ENCODE results near the gene AKAP7.
"Not testable (repeated sequence)": the region's sequence is repeated elsewhere in the genome, so short reads cannot be mapped to it uniquely, and the experiment has no call there.

The AKAP7 gene

DNA sequence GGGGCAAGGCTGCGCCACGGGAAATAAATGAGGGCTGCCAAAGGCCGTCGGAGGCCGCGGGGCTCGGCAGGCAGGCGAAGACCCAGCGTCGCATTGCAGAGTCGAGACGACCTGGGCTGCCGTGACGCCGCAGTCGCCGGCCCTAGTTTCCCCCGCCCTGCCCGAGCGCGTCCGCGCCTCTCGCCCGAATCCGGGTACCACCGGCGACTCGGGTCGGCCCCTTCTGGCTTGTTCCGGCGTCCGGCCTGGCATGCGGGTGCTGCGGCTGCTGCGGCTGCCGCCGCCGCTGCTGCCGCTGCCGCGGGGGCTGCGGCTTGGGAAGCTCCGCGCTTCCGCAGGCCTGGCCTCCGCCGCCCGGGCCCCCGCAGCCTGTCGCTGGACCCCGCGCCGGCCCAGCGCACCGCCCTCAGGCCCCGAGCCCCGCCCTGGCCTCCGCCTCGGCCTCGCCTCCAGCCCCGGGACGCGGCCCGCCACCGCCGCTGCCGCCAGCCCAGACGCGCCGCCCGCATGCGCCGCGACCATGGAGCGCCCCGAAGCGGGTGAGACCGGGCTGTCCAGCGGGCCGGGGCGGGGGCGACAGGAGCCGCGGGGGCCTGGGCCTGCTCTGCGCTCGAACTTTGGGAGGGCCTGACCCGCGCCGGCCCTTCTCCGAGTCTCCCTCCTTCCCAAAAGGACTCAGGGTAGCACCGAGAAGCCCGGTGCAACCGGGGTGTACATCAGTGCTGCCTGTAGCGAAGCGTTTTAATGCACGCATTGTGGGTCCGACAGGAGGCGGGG, at the start of gene AKAP7:
AKAP7 (plus strand) TSS at position 224 of the 777 bp plus-strand sequence; CDS start at position 521, 297 bp downstream.
- DNase-seq (ENCODE audit: low spot score) (peak; percentile 86), FAIRE-seq (no peak)

- DNase-seq (ENCODE audit: low spot score); FAIRE-seq: not testable (repeated sequence)
These were observed 44.9 kb upstream of the AKAP7 start for GRCh38 chr6:131090339-131090738.

DNA sequence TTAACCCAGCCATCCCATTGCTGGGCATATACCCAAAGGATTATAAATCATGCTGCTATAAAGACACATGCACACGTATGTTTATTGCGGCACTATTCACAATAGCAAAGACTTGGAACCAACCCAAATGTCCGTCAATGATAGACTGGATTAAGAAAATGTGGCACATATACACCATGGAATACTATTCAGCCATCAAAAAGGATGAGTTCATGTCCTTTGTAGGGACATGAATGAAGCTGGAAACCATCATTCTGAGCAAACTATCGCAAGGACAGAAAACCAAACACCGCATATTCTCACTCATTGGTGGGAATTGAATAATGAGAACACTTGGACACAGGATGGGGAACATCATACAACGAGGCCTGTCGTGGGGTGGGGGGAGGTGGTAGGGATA, 43.3 kb upstream of the AKAP7 start:
- not testable (repeated sequence) for FAIRE-seq; DNase-seq (ENCODE audit: low spot score)

GRCh38 chr6:131093334-131093733, 41.9 kb upstream of the AKAP7 start:
- no peak for FAIRE-seq

DNA sequence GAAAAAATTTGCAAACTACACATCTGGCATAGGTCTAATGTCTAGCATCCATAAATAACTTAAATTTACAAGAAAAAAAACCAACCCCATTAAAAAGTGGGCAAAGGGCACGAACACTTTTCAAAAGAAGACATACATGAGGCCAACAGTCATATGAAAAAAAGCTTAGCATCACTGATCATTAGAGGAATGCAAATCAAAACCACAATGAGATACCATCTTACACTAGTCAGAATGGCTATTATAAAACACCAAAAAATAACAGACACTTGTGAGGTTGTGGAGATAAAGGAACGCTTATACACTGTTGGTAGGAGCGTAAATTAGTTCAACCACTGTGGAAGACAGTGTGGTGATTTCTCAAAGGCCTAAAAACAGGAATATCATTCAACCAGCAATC, 38.5 kb upstream of the AKAP7 start:
- no peak for FAIRE-seq
- DNase-seq (ENCODE audit: low spot score): no peak

More at GRCh38 chr6:131093334-131093733, 41.9 kb upstream of the AKAP7 start:
- DNase-seq (ENCODE audit: low spot score): no peak

GRCh38 chr6:131101911-131102680, 33.2 kb upstream of the AKAP7 start:
- DNase-seq (ENCODE audit: low spot score) (peak; percentile 16), FAIRE-seq (no peak)

DNA sequence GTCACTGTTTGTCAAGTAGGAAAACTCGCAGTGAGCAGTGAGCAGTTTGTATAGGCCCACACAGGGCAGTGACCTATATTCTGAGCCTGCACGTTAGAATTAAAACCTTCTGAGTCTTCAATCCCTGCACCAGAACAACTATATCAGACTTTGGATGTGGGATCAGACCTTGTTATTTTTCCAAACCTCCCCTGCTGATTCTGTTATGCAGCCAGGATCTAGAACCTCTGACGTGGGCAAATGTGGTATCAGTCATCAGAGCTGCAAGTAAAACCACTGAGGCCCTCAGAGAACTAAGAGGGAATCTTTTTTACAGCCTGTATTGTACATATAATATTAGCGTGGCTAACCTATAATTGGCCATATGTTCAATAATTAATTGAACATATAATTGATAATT, 32.0 kb upstream of the AKAP7 start:
- DNase-seq (ENCODE audit: low spot score): no peak
- no peak for FAIRE-seq

- no peak for DNase-seq (ENCODE audit: low spot score)
- FAIRE-seq: no peak
These were observed 31.4 kb upstream of the AKAP7 start for GRCh38 chr6:131103901-131104300.

DNA sequence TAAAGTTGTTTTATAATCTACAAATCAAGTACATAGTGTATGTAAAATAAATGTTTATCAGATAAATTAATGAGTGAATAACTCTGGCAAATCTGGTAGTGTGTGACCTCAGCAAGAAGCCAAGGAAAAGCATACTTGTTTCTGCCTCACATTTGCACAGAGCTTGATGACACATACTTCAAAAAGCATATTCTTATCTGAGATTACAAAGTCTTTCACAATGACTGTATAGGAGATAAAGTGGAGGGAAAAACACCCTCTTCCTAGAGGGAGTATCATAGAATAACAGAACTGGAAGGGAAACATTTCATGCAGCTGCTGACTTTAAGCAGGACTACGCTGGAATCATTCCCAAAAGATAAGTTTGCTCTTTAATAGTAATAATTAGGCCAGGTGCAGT, 28.1 kb upstream of the AKAP7 start:
- DNase-seq (ENCODE audit: low spot score) (no peak), FAIRE-seq (no peak)

DNA sequence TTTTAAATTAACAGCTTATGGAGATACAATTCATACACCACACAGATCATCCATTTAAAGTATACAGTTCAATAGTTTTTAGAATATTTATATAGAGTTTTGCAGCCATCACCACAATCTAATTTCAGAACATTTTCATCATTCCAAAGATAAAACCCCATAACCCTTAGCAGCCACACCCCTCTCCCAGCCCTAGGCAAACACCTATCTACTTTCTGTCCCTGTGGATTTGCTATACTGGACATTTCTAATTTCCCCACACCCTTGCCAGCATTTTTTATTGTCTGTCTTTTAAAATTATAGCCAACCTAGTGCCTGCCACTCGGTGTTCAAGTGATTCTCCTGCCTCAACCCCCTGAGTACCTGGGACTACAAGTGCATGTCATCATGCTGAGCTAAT, 23.0 kb upstream of the AKAP7 start:
- DNase-seq (ENCODE audit: low spot score) (no peak), FAIRE-seq (no peak)

- DNase-seq (ENCODE audit: low spot score) (no peak), FAIRE-seq (no peak)
These were observed 19.6 kb upstream of the AKAP7 start for GRCh38 chr6:131115651-131116050.

DNA sequence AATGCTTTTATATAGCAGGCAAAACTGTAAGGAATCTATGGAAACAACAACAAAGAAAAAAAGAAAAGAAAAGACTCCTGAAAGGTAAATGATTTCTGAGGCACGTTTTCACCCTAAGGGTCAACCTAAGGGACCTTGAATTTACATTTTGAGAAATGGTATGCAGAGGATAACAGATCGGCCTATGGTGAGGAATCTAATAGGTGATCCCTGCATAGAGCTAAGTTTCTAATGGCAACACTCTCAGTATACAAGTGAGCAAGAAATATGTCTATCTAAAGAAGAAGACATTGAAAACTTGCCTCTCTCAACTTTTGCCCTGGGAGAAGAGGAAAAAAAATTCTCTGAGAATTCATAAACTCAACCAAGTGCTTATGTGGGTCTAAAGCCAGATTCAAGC, 18.9 kb upstream of the AKAP7 start:
- DNase-seq (ENCODE audit: low spot score) (no peak), FAIRE-seq (no peak)

GRCh38 chr6:131116755-131117360, 18.4 kb upstream of the AKAP7 start:
- no peak for FAIRE-seq

GRCh38 chr6:131117878-131118277, 17.4 kb upstream of the AKAP7 start:
- FAIRE-seq: no peak

More at GRCh38 chr6:131116755-131117360, 18.4 kb upstream of the AKAP7 start:
- DNase-seq (ENCODE audit: low spot score): no peak

GRCh38 chr6:131122007-131122406, 13.3 kb upstream of the AKAP7 start:
- FAIRE-seq (no peak), DNase-seq (ENCODE audit: low spot score) (no peak)

More at GRCh38 chr6:131117878-131118277, 17.4 kb upstream of the AKAP7 start:
- DNase-seq (ENCODE audit: low spot score): no peak

- DNase-seq (ENCODE audit: low spot score): no peak
- FAIRE-seq: no peak
These were observed 12.8 kb upstream of the AKAP7 start for GRCh38 chr6:131122516-131122915.

DNA sequence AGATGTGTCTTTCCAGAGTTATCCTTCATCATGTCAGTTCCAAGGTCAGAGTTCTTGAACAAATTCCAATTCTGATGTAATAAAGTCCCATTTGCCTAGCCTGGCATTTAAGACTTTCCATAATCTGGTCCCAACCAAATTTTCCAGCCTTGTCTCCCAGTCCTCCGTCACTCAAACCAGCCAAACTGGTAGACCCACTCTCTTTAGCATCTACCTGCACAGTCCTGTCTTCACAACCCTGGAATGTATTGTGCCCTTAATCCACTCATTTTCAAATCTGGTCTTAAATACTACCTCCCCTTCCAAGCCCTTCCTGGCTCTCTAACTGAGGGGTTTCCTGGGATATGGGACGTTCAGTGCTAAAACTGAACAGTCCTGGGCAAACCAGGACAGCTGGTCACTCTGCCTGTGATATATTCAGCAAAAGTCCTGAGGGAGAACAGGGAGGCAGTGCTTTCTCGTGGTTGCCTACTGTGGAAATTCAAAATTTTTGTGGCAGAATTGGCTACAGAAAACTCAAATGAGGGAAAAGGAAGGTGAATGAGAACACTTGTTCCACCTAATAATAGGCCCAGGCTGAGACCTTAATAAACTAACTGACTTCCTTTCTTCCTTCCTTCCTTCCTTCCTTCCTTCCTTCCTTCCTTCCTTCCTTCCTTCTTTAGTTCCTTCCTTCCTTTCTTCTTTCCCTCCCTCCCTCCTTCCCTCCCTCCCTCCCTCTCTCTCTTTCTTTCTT, 10.8 kb upstream of the AKAP7 start:
- FAIRE-seq (no peak), DNase-seq (ENCODE audit: low spot score) (no peak)

- DNase-seq (ENCODE audit: low spot score): no peak
- no peak for FAIRE-seq
These were observed 9.8 kb upstream of the AKAP7 start for GRCh38 chr6:131125431-131125830.

DNA sequence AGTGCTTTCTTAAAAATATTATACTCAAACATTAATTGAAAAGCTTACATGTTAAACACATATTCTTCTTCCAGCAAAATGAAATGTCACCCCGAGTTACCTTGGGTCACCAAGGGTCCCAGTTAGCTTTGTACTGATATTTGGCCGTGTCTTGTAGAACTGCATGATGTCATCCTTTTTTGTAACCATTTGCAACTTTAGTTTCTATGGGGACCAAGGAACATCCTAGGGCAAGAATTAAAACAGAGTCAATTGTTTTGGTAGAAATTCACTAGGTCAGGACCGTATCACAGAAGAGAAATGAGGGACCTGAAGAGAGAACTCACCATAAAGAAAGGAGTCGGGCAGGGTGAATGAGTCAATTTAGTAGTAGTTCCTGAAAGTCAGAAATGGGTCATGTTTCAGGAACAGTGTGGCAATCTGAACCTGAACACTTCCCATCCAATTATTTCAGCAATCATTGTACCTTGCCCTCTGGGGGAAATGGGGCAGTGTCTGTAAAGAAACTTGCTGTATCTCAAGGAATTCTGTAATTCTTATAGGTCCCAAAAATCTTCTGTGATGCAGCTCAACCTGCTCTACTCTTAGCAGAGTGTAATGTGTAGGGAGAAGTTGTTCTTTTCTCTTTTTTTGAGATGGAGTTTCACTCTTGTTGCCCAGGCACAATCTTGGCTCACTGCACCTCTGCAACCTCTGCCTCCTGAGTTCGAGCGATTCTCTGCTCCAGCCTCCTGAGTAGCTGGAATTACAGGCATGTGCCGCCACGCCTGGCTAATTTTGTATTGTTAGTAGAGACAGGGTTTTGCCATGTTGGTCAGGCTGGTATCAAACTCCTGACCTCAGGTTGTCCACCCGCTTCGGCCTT, 5.3 kb upstream of the AKAP7 start:
- no peak for DNase-seq (ENCODE audit: low spot score)
- no peak for FAIRE-seq

GRCh38 chr6:131130554-131130940, 4.7 kb upstream of the AKAP7 start:
- DNase-seq (ENCODE audit: low spot score) (no peak), FAIRE-seq (no peak)

Data from urothelium cell line (cell line).